Thoracic aorta (tissue), 2 donors: Measurements from ENCODE around the gene TNFRSF4. TPM values are rescaled to one million over a fixed set of nuclear protein-coding genes. Genes with fewer than 3 reads are reported as not detected.
"Not testable (repeated sequence)": the region's sequence is repeated elsewhere in the genome, so short reads cannot be mapped to it uniquely, and the experiment has no call there.

Experiments used
- ATAC-seq: fragments of 150-250 bp; one replicate; pipeline ENCODE4 v1.8.0; 2017; ENCODE audit warnings: low read depth; ENCODE audit not compliant: insufficient number of reproducible peaks, low FRiP score
- DNase-seq: peaks from one replicate; pipeline ENCODE4 v3.0.0-alpha.2; 2020; ENCODE audit warnings: low spot score
- H3K27ac ChIP-seq, 2 donors: fragments of 200-600 bp; sonication (generic); 1 replicate in 1 of 2; 2 replicates in 1 of 2; pipeline ENCODE4 v1.5.1; 2016; ENCODE audit warnings: mild to moderate bottlenecking in 2 of 2, moderate library complexity in 2 of 2
- H3K27me3 ChIP-seq: fragments of 200-600 bp; sonication (generic); replicated peaks from 2 replicates; pipeline ENCODE4 v1.6.0; 2016; ENCODE audit warnings: mild to moderate bottlenecking; ENCODE audit not compliant: insufficient read depth
- H3K36me3 ChIP-seq: fragments of 200-600 bp; sonication (generic); one replicate; pipeline ENCODE4 v1.5.1; 2016
- H3K4me1 ChIP-seq, 2 donors: fragments of 200-600 bp; sonication (generic); 1 replicate in 1 of 2; 2 replicates in 1 of 2; pipeline versions ENCODE4 v1.5.1 to v1.6.0; 2016; ENCODE audit warnings: low read depth in 2 of 2, mild to moderate bottlenecking in 1 of 2; ENCODE audit not compliant: control insufficient read depth in 1 of 2
- H3K4me3 ChIP-seq: fragments of 200-600 bp; sonication (generic); 2 replicates; pipeline ENCODE4 v1.5.1; 2016; ENCODE audit warnings: mild to moderate bottlenecking
- H3K9me3 ChIP-seq: fragments of 200-600 bp; sonication (generic); 2 replicates; pipeline ENCODE4 v1.5.1; 2016
- CTCF ChIP-seq: fragments of 200-600 bp; sonication (generic); IDR thresholded peaks from one replicate; pipeline ENCODE4 v1.5.1; 2019; ENCODE audit warnings: antibody characterized with exemption
- total RNA-seq, 2 donors: library from RNA; depleted of rRNA; stranded (reverse); fragments of >200 nt; gene quantifications; one replicate each; pipeline versions ENCODE4 v1.1.0 to v1.2.3, GENCODE V29; 2016

TNFRSF4 gene
- total RNA-seq, 2 donors from 2014 or later = 1.8 TPM; not detected in 1

- DNase-seq (no peak), ATAC-seq (no peak)
- no peaks in the 10 kb centered on the region for H3K4me1 ChIP-seq
- H3K9me3 ChIP-seq = no peaks in the 10 kb centered on the region
- peaks cover 36% of the 10 kb centered on the region for H3K36me3 ChIP-seq
- no peak overlapping the region for H3K4me3 ChIP-seq
- H3K27ac ChIP-seq = no peak overlapping the region
- TF ChIP-seq CTCF = no peak
- no peaks in the 10 kb centered on the region for H3K27me3 ChIP-seq
These were observed 40.7 kb upstream of the TNFRSF4 start for GRCh38 chr1:1254667-1254998.

GRCh38 chr1:1253972-1254666 lies 40.2 kb upstream of the TNFRSF4 start:
- Histone ChIP-seq H3K4me1 (no peaks in the 10 kb centered on the region), H3K9me3 (no peaks in the 10 kb centered on the region), H3K4me3 (no peak overlapping the region), H3K27me3 (no peaks in the 10 kb centered on the region), H3K36me3 (peaks cover 36% of the 10 kb centered on the region), H3K27ac (no peak overlapping the region)
- ATAC-seq (no peak), DNase-seq (no peak)
- no peak for TF ChIP-seq CTCF

GRCh38 chr1:1253314-1253713 lies 39.4 kb upstream of the TNFRSF4 start:
- TF ChIP-seq CTCF = no peak
- no peak overlapping the region for H3K27ac ChIP-seq
- no peaks in the 10 kb centered on the region for H3K9me3 ChIP-seq
- H3K4me3 ChIP-seq = no peak overlapping the region
- no peaks in the 10 kb centered on the region for H3K4me1 ChIP-seq
- no peaks in the 10 kb centered on the region for H3K27me3 ChIP-seq
- no peak for ATAC-seq
- no peak for DNase-seq
- H3K36me3 ChIP-seq = peaks cover 36% of the 10 kb centered on the region

- Histone ChIP-seq H3K4me3 (no peak overlapping the region), H3K4me1 (no peaks in the 10 kb centered on the region), H3K9me3 (no peaks in the 10 kb centered on the region), H3K27ac (no peak overlapping the region), H3K27me3 (no peaks in the 10 kb centered on the region), H3K36me3 (peaks cover 26% of the 10 kb centered on the region)
- TF ChIP-seq CTCF = no peak
- DNase-seq = no peak
- no peak for ATAC-seq
These were observed 36.9 kb upstream of the TNFRSF4 start for GRCh38 chr1:1250786-1251284.

- not testable (repeated sequence) for H3K4me1 ChIP-seq, H3K36me3 ChIP-seq, H3K9me3 ChIP-seq, H3K27me3 ChIP-seq, H3K27ac ChIP-seq, DNase-seq, ATAC-seq, H3K4me3 ChIP-seq
These were observed 34.3 kb upstream of the TNFRSF4 start for GRCh38 chr1:1248009-1248913.
